Cardiac muscle cell (in vitro differentiated cells and primary cell): ENCODE results near the gene IQCF5. TPM values are rescaled to one million over a fixed set of nuclear protein-coding genes. Genes with fewer than 3 reads are reported as not detected.

Source experiments
- DNase-seq, 2 donors: peaks; one replicate each; pipeline versions ENCODE4 v3.0.0 to v3.0.0-alpha.2; 2010 to 2017; ENCODE audit warnings: low read depth in 1 of 2, low spot score in 1 of 2
- H3K27ac ChIP-seq: fragments of 200-600 bp; sonication (generic); 2 replicates; pipeline ENCODE4 v1.5.1; 2016
- H3K27me3 ChIP-seq: fragments of 200-600 bp; sonication (generic); 2 replicates; pipeline ENCODE4 v1.6.0; 2016; ENCODE audit warnings: control low read depth
- H3K36me3 ChIP-seq: fragments of 200-600 bp; sonication (generic); 2 replicates; pipeline ENCODE4 v1.5.1; 2016; ENCODE audit warnings: control low read depth
- H3K4me1 ChIP-seq: fragments of 200-600 bp; sonication (generic); 2 replicates; pipeline ENCODE4 v1.8.1; 2017; ENCODE audit warnings: low read depth, mild to moderate bottlenecking, mixed run types
- H3K4me3 ChIP-seq: fragments of 200-600 bp; sonication (generic); 2 replicates; pipeline ENCODE4 v1.5.1; 2016; ENCODE audit warnings: mild to moderate bottlenecking
- H3K9me3 ChIP-seq: fragments of 200-600 bp; sonication (generic); 2 replicates; pipeline ENCODE4 v1.5.1; 2017; ENCODE audit warnings: low read depth, mild to moderate bottlenecking, control low read depth
- polyA plus RNA-seq: library from polyadenylated mRNA; unstranded; fragments of >200 nt; fragmentation: Nextera tagmentation; extraction: Ambion mirVana; gene quantifications from 2 replicates; pipeline ENCODE4 v1.2.1, GENCODE V29; 2016
- total RNA-seq: library from RNA; depleted of rRNA; stranded (reverse); fragments of >200 nt; gene quantifications from 2 replicates; pipeline ENCODE4 v1.2.3, GENCODE V29; 2016
- TF ChIP-seq, protein P1 (sequence below): IDR thresholded peaks from 2 replicates; pipeline ENCODE4 v1.5.1; 2012; ENCODE audit warnings: low read depth, mild to moderate bottlenecking, low read length

The IQCF5 gene
- total and polyA plus RNA-seq, 2 experiments from 2014 or later = not detected

- Histone ChIP-seq H3K36me3 (no peaks in the 10 kb centered on the region), H3K27me3 (no peaks in the 10 kb centered on the region), H3K9me3 (no peaks in the 10 kb centered on the region), H3K4me1 (no peaks in the 10 kb centered on the region), H3K27ac (no peak overlapping the region), H3K4me3 (no peak overlapping the region)
- DNase-seq = no peak
- TF ChIP-seq, protein P1, sequence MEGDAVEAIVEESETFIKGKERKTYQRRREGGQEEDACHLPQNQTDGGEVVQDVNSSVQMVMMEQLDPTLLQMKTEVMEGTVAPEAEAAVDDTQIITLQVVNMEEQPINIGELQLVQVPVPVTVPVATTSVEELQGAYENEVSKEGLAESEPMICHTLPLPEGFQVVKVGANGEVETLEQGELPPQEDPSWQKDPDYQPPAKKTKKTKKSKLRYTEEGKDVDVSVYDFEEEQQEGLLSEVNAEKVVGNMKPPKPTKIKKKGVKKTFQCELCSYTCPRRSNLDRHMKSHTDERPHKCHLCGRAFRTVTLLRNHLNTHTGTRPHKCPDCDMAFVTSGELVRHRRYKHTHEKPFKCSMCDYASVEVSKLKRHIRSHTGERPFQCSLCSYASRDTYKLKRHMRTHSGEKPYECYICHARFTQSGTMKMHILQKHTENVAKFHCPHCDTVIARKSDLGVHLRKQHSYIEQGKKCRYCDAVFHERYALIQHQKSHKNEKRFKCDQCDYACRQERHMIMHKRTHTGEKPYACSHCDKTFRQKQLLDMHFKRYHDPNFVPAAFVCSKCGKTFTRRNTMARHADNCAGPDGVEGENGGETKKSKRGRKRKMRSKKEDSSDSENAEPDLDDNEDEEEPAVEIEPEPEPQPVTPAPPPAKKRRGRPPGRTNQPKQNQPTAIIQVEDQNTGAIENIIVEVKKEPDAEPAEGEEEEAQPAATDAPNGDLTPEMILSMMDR = no peak
These were observed 22.0 kb upstream of the IQCF5 start for GRCh38 chr3:51897391-51897790.

DNA sequence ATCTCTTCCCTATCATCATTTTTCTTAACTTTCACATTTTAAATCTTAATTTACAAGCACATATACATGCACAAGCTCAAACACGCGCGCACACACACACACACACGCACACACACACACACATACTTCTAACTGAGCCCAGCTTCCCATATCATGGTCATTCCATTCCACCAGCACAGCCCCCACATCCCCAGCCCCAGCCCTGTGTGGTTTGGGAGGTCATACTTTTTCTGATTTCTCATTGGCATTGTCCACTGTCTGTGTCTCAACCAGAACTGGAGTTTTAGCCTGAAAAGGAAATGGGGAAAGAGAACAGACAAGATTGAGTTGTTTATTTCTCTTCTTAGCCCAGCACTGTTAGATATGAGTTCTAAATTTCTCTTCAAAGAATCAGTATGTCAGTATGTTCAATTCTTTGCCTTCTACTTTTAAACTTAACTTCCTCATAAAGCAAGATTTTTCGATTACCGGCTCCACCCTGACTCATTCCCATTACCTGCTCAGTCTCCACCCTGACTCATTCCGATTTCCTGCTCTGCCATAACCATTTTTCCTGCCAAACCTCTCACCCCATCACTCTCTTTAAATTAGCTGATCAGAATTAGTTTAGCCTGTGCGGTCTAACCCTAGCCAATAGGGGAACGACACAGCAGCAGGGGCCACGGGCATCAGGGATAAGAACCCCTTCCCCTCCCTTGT lies 21.4 kb upstream of the IQCF5 start:
- Histone ChIP-seq H3K4me3 (no peak overlapping the region), H3K36me3 (no peaks in the 10 kb centered on the region), H3K27ac (no peak overlapping the region), H3K27me3 (no peaks in the 10 kb centered on the region), H3K4me1 (no peaks in the 10 kb centered on the region), H3K9me3 (no peaks in the 10 kb centered on the region)
- TF ChIP-seq, protein P1 = no peak
- peak in 1 of 2 donors; percentile 6 for DNase-seq

DNA sequence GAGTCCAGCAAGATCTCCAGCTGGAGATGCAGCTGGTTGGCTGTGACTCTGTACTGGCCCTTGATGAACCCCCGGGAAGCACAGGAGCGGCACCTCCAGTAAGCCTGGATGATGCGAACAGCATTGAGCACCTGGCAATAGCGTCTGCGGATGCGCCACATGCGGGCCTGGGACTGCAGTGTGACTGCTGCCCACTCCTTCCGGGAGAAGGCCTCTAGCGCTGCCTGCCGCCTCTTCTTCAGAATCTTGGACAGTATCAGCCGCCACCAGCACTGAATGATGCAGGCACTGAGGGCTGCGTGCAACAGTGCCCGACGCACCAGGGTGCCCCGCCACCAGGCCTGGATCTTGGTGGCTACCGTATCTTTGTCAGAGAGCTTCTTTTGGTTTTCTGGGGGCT lies 19.5 kb upstream of the IQCF5 start:
- TF ChIP-seq, protein P1 = no peak
- no peaks in the 10 kb centered on the region for H3K4me1 ChIP-seq
- H3K36me3 ChIP-seq = no peaks in the 10 kb centered on the region

GRCh38 chr3:51894391-51894790 lies 19.0 kb upstream of the IQCF5 start:
- DNase-seq = no peak
- Histone ChIP-seq H3K27ac (no peak overlapping the region), H3K9me3 (no peaks in the 10 kb centered on the region), H3K4me1 (no peaks in the 10 kb centered on the region), H3K4me3 (no peak overlapping the region), H3K36me3 (no peaks in the 10 kb centered on the region), H3K27me3 (no peaks in the 10 kb centered on the region)
- TF ChIP-seq, protein P1 = no peak

More for the DNA sequence above, 19.5 kb upstream of the IQCF5 start:
- DNase-seq = no peak
- no peaks in the 10 kb centered on the region for H3K27me3 ChIP-seq
- H3K27ac ChIP-seq = no peak overlapping the region
- no peak overlapping the region for H3K4me3 ChIP-seq
- H3K9me3 ChIP-seq = no peaks in the 10 kb centered on the region

DNA sequence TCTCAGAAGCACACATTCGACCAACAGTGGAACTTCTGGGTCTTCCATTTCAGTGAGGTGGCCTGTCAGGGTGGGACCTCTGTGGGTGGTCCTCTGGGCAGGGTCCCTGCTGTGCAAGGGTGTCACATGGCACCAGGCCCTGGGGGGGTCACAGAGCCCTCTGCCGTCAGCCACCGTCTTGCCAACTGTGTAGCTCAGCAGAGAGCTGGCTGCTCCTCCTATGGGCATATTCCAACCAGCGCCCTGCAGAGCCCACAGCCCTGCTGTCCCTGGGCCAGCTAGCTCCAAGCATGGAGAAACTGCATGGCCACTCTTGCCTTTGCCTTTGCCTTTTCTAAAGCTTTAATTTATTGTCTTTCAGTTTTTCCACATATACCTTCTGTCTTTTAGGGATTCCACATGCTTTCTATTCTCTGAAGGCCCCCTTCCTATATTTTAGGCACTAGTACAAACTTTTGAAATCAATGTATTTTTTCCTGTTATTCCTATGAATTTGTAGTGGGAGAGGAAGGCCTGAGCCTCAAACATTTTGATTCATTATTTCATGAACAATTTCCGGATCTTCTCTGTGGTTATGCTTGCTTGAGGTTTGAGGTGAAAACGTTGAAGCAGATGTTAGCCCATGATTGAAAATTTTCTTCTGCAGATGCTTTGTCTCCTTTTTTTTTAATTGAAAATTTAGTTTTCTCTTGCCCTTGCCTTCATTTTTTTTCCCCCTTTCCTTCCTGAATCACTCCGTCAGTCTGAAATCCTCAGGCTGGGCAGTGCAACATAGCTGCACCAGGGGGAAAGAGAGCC lies 16.0 kb upstream of the IQCF5 start:
- H3K36me3 ChIP-seq = no peaks in the 10 kb centered on the region
- TF ChIP-seq, protein P1 = no peak
- no peak overlapping the region for H3K4me3 ChIP-seq
- no peak for DNase-seq
- H3K27ac ChIP-seq = no peak overlapping the region
- H3K9me3 ChIP-seq = no peaks in the 10 kb centered on the region
- no peaks in the 10 kb centered on the region for H3K4me1 ChIP-seq
- H3K27me3 ChIP-seq = no peaks in the 10 kb centered on the region
